Activated CD4-positive, alpha-beta T cell treated with anti-CD3 and anti-CD28 coated beads, Interleukin-2, amount 50 U/mL, for 24 hours (primary cell): Measurements from ENCODE around the gene XPNPEP1.

Experiments
- DNase-seq, 2 donors: peaks; one replicate each; pipeline ENCODE4 v3.0.0-alpha.2; 2020; ENCODE audit warnings: low read depth in 1 of 2, low spot score in 1 of 2

The XPNPEP1 gene

GRCh38 chr10:109895095-109895818 lies 28.1 kb downstream of the XPNPEP1 start:
- no peak for DNase-seq

- no peak for DNase-seq
Measured at GRCh38 chr10:109894516-109894915, 28.8 kb downstream of the XPNPEP1 start.

DNA sequence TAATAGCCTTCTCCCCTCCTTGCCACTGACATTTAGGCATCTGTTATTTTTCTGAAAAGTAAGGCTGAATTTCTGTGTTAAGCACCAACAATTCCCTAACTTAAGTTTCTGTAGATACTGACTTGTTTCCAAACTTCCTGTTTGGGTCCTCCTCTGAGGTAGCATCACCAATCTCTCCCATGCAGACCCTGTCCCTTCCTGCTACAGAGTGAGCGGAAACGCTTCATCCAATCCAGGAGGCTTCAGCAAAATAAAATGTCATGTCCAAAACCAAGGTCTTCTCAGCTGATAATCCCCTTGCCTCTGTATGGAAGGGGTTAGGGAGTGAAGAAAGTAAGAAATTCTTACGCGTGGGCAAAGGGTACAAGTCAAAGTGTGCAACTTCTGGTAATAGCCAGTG lies 29.9 kb downstream of the XPNPEP1 start:
- no peak for DNase-seq

DNA sequence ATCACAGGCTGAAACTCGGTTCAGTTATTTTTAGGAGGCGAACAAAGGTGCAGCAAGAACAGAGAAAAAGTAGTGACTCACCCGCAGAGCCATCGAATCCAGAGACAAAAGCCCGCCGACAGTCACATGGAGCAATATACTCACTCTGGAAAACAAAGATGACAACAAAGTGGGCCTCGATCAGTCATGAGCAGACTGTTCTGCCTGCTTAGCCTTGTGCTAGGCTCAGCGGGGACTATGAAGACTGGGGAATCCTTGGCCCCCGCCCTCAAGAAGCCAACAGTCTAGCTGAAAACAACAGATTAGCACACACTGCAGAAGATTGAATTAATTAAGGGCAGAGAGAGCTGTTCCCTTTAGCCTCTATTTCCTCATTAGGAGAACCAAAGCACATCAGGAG lies 30.4 kb downstream of the XPNPEP1 start:
- no peak for DNase-seq

GRCh38 chr10:109892117-109892516 lies 31.2 kb downstream of the XPNPEP1 start:
- DNase-seq: no peak

DNA sequence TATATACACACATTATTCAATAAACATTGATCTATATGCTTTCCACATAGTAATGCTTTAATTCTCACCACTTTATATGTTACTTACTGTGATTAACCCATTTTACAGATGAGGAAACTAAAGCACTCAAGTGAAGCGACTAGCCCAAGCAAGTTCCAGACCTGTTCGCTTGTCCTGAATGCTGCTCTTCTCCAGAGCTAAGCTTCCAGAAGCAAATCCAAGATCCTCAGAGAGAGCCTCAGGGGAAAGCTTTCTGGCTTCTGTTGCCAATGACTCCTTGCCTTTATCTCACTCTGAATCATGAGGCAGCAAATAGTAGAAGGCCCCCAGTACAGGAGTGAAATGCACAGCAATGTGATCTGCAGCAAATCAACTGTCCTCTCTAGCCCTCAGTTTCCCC lies 32.2 kb downstream of the XPNPEP1 start:
- DNase-seq: no peak

DNA sequence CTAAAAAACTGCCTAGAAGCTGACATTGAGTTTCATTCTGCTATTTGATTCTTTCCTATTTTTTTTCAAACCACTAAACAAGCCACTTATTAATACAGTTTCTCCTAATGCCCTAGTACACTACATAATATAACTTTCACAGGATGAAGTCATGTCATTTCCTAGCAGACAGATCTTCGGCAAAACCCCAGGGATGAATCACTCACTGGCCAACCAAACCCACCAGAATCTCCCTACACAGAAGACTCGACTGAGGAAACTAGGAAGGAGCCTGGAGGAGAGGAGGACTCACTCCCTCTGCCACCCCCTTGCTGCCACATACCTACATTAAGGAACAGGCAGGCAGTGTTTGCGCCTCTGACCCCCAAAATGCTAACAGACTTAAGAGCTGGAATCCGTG lies 33.4 kb downstream of the XPNPEP1 start:
- no peak for DNase-seq

GRCh38 chr10:109887776-109888175 lies 35.5 kb downstream of the XPNPEP1 start:
- no peak for DNase-seq

- no peak for DNase-seq
Measured at GRCh38 chr10:109887243-109887642, 36.1 kb downstream of the XPNPEP1 start.

- no peak for DNase-seq
Measured at GRCh38 chr10:109886781-109887140, 36.5 kb downstream of the XPNPEP1 start.

- no peak for DNase-seq
Measured at GRCh38 chr10:109886037-109886780, 37.1 kb downstream of the XPNPEP1 start.

DNA sequence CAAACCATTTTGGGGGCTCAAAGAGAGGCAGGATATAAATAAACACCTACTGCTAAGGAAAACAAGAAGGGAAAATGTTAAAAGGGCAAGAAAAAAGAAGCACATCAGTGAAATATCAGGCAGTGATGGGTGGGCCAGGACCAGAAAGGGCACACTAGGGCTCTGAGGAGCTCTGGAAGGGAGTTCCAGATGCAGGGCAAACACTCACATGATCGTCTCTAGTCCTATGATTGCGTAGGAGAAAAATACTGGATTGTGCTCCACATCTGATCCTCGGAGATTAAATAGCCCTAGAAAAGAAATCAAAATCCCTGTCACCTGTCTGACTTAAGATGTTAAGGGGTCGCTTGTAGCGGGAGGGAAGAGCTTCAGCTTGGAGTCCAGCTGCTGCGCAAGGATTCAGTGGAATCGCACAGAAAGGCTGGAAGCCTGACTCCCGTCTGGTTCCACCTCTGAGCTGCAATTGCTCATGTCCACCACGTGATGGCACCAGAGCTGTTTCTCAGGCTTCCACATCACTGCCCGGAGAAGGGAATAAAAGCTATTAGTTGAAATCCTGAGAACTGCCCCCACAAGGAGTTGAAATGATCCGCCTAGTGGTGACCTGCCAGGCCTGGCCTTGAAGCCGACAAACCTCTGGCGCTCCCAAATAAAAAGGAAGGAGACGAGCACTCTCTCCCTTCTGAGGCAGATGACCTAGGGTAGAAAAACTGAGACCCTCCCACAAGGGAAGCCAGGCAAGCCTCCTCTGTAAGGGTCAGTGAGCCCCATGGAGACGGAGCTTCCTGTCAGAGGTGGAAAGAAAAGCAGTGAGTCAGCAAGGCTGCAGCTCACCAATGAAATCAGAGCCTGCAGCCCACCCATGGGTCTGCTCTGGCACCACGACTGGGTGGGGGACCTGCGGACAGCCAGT lies 39.2 kb downstream of the XPNPEP1 start:
- DNase-seq: peak; percentile 31 to 58

DNA sequence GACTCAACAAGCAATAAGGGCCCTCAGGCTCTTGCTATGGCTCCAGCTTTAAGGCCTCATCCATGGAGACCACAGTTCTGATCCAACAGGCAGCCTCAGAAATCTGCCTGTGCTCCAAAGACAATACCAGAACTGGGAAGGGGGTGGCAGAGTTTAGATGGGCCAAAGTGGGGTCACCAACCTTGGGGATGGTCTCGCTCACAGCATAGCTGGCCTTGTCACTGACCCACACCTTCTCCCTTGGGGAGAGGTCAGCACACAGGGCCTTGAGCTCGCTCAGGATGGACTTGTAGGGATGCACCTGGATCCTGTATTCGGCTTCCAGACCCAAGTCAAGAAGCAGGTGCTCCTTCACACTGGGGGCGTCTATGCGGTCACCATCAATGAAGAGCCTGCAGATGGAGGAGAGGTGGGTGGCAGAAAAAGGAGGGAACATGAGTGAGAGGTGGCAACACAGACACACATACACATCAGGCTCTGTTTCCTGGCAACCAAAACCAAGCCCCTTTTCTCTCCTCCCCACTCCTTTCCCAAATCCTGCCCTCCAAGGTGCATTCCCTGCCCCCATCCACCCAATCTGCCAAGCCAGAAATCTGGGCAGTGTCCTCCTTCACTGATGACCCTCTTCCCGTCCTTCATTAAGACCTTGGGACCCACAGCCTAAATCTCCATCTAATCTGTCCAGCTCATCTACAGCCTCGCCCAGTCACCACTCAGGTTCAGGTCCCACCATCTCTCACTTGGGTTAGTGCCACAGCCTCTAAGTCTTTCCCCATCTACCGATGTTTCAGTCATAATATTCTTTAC lies 40.9 kb downstream of the XPNPEP1 start:
- DNase-seq: no peak

- no peak for DNase-seq
Measured at GRCh38 chr10:109881769-109882057, 41.6 kb downstream of the XPNPEP1 start.

GRCh38 chr10:109880886-109881768 lies 42.2 kb downstream of the XPNPEP1 start:
- no peak for DNase-seq

- no peak for DNase-seq
Measured at GRCh38 chr10:109877546-109877945, 45.8 kb downstream of the XPNPEP1 start.

- DNase-seq: no peak
Measured at GRCh38 chr10:109875828-109876821, 47.2 kb downstream of the XPNPEP1 start.

DNA sequence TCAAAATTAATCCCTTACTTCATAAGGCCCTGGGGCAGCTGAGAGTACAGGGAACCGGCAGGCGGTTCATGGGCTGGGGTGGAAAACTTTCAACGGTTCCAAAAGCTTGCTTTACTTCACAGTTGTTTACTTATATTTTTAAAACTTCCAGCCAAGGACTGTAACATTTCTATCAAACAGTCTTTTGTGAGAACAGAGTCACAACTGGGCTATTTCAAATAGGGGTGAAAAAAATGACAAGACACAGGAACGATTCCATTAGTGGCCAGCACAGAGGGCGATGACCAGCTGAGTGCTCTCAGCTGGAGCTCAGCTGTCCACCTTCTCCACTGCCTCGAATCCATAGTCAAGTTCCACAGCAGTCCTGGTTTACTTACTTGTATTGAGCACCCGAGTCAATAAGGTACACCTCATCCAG lies 48.2 kb downstream of the XPNPEP1 start:
- DNase-seq: no peak

- no peak for DNase-seq
Measured at GRCh38 chr10:109871476-109871875, 51.8 kb downstream of the XPNPEP1 start.
